NCI-H1092 treated with DMSO at 0.1 percent for 48 hours (cell line): ENCODE measurements around the gene NR3C2.

ENCODE experiments used
- DNase-seq: peaks from one replicate; lab custom pipeline; 2025; lab: John Stamatoyannopoulos, UW

The NR3C2 gene

GRCh38 chr4:148053298-148054003 lies 388.8 kb downstream of the NR3C2 start:
- DNase-seq = peak; percentile 65

- DNase-seq = no peak
These were observed 389.8 kb downstream of the NR3C2 start for GRCh38 chr4:148052448-148052847.

DNA sequence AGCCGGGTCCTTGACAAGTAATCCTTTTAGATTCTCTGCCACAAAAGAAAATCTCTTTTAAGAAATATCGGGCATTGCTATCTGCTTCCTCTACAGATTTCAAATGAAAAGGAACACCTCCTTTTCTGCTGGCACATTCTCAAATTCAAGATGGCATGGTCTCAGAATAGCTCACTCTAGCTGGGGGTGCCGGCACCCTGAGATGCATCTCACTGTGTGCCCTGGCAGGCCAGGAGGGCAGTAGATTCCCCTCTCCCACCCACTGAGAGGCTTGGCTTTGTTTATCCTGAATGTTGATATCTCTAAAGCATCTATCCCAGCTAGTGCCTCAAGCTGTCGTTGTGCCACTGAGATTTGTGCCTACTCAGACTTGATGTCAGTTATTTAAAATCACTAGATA lies 390.8 kb downstream of the NR3C2 start:
- DNase-seq = no peak

- no peak for DNase-seq
These were observed 393.6 kb downstream of the NR3C2 start for GRCh38 chr4:148048598-148048997.

- no peak for DNase-seq
These were observed 397.3 kb downstream of the NR3C2 start for GRCh38 chr4:148044912-148045352.

DNA sequence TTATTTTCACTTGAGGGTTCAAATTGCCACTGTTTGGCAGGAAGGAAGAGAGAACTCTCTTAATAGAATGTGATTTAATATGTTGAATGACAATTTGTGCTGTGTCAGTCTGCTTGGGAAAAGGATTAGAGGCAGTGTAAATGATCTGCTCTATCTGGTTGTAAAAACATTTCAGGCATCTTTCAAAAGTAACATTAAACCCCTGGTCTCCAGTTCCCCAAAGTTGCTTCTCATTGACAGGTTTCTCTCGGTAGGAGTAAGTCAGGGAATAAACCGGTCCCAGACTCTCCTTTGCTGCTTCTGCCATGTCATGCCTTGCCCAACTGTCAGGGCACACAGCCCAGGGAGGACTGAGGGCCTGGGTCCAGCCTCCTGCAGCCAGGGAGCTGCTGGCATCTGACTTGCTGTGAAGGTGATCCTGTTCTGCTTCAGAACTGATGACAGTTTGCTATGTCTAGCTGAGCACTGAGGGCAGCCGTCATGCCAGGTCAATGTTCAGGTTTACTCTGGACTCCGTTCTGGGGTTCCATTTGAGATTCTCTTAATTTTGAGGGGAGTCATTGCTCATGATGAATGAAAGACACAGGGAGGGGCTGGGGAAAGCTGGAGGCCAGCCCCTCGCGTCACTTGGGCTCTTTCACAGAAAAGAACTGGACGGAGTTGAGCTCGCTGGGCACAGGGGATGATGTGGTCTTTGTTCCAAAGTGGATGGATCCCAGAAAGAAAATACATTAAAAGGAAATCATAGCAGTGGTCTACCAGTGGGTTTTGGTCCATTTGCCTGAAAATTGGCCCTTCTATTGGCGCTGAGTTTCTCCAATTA lies 397.9 kb downstream of the NR3C2 start:
- DNase-seq = no peak

DNA sequence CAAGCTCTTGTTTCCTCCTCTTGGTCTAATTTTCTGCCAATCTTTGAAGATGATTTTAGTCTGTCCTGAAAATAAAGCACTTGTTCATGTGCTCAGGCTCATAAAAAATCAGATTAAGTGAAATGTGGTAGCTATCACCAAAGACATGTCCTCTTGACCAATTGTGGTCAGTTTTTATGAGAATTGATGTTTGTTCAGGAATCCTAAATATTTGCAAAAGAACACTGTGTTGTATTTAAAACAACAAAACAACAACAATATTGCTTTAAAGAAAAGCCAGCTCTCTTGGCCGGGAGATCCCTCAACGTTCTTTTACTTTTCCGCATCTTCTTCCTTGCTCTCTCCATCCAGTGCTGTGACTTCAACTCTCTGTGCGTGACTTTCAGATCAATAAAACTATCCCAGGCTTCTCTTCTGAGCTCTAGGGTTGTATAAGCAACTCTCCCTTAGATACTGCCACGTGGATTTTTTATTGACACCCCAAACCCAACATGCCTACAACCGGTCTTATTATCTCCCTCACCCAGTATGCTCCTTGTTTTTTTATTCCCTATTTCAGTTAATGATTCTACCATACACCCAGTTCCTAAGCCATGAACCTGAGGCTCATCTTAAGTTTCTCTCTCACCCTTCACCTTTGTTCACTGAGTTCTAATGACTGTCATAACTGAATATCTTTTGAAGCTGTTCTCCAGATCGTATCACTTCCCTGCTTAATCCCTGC lies 400.4 kb downstream of the NR3C2 start:
- DNase-seq = no peak

DNA sequence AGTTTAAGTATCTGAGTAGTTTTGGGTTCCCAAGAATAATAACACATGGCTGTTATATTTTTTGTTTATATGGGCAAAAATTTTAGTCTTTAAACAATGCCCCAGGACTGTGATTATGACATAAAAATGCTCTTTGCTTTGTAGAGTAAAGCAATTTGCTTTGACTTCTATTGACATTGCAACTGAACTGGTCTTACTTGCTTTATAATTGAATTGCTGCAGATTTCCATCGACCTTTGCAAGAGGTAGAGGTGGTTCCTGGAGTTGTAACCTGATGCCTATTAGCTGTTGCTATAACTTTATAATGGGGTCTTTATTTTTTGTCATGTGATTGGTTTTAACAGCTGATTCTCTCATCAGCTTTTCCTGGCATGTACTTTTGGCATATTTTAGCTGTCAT lies 407.4 kb downstream of the NR3C2 start:
- DNase-seq = no peak

- no peak for DNase-seq
These were observed 411.9 kb downstream of the NR3C2 start for GRCh38 chr4:148030193-148030873.

DNA sequence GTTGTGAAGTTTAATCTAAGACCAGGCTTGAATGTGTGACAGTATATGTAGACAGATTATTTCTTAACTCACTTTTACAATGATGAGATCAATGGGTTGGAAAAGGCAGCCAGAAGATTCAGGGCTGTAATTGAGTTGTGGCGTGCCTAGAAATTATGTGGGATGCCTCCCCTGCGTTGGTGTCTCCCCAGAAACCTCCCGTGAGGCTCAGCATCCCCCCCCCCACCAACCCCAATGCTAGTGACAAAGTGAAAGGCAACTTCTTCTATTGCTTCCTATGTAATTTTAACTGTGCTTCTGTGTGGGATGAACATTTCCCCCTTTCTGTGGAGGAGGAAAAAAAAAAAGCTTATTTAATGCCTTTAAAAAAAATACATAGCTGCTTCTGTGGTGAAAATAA lies 412.4 kb downstream of the NR3C2 start:
- DNase-seq = no peak
